ENCODE results near the gene RAB17.

- TF ChIP-seq ZNF8 (CRISPR knock-in tag; IDR thresholded peaks at IDR 0.05) (no peak), PPARA (CRISPR knock-in tag; IDR thresholded peaks at IDR 0.05; ENCODE audit: borderline replicate concordance) (no peak), ARNTL (CRISPR knock-in tag; IDR thresholded peaks at IDR 0.05; ENCODE audit: borderline replicate concordance, low read depth) (no peak), ZFP30 (CRISPR knock-in tag; IDR thresholded peaks at IDR 0.05) (no peak), PATZ1 (CRISPR knock-in tag; IDR thresholded peaks at IDR 0.05; ENCODE audit: borderline replicate concordance) (no peak), ZNF565 (CRISPR knock-in tag; conservative IDR thresholded peaks at IDR 0.05; ENCODE audit: low read depth) (no peak), RARB (CRISPR knock-in tag; IDR thresholded peaks at IDR 0.05) (no peak), CREB5 (CRISPR knock-in tag; IDR thresholded peaks at IDR 0.05; ENCODE audit: low read depth) (no peak), ZFP3 (CRISPR knock-in tag; IDR thresholded peaks at IDR 0.05) (no peak), TOX (CRISPR knock-in tag; IDR thresholded peaks at IDR 0.05; ENCODE audit: borderline replicate concordance) (no peak), ZC3H10 (CRISPR knock-in tag; IDR thresholded peaks at IDR 0.05) (no peak), TSHZ2 (CRISPR knock-in tag; IDR thresholded peaks at IDR 0.05) (no peak)
Measured at GRCh38 chr2:237546876-237547395, 43.6 kb downstream of the RAB17 start.

Measured in SK-N-SH treated with all-trans-retinoic acid at 6 μM for 48 hours (cell line).